ENCODE results near the gene NPB.

NPB gene

GRCh38 chr17:81902023-81902652 is at the start of gene NPB:
NPB (plus strand) TSS chr17:81902238; CDS start chr17:81902278, 40 bp downstream.
- no peak for DNase-seq

- DNase-seq: no peak
Observed at GRCh38 chr17:81854974-81855774, 46.9 kb upstream of the NPB start.

GRCh38 chr17:81858170-81858966 is 43.7 kb upstream of the NPB start:
- no peak for DNase-seq

GRCh38 chr17:81858967-81859905 is 42.8 kb upstream of the NPB start:
- DNase-seq: no peak

- no peak for DNase-seq
Observed at GRCh38 chr17:81859906-81860755, 41.9 kb upstream of the NPB start, which contains the start of gene P4HB. P4HB (minus strand) TSS chr17:81860535; CDS start chr17:81860471, 64 bp downstream.

GRCh38 chr17:81860756-81861568 is 41.1 kb upstream of the NPB start:
- peak; percentile 96 for DNase-seq

- no peak for DNase-seq
Observed at GRCh38 chr17:81863123-81863675, 38.8 kb upstream of the NPB start.

- DNase-seq: no peak
Observed at GRCh38 chr17:81863833-81864768, 37.9 kb upstream of the NPB start.

GRCh38 chr17:81865358-81865732 is 36.7 kb upstream of the NPB start:
- DNase-seq: no peak

GRCh38 chr17:81865733-81866439 is 36.2 kb upstream of the NPB start:
- peak; percentile 34 for DNase-seq

- no peak for DNase-seq
Observed at GRCh38 chr17:81866440-81867169, 35.4 kb upstream of the NPB start.

- no peak for DNase-seq
Observed at GRCh38 chr17:81867170-81867990, 34.7 kb upstream of the NPB start.

GRCh38 chr17:81867991-81868673 is 33.9 kb upstream of the NPB start:
- DNase-seq: no peak

GRCh38 chr17:81868674-81869220 is 33.3 kb upstream of the NPB start:
- DNase-seq: no peak

GRCh38 chr17:81869221-81870130 is 32.6 kb upstream of the NPB start:
- DNase-seq: no peak
